NCI-H146 treated with DMSO at 0.1 percent for 48 hours (cell line): Measurements from ENCODE around the gene MAJIN.
"Not testable (repeated sequence)": the region's sequence is repeated elsewhere in the genome, so short reads cannot be mapped to it uniquely, and the experiment has no call there.

Experiments
- DNase-seq: peaks from one replicate; lab custom pipeline; 2025; ENCODE audit not compliant: unreplicated experiment; lab: John Stamatoyannopoulos, UW

Gene MAJIN, protein sequence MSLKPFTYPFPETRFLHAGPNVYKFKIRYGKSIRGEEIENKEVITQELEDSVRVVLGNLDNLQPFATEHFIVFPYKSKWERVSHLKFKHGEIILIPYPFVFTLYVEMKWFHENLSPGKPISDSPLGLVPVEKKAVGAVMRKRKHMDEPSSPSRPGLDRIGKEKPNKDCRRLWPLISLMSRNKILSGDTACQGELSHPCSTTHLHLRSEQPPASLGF

DNA sequence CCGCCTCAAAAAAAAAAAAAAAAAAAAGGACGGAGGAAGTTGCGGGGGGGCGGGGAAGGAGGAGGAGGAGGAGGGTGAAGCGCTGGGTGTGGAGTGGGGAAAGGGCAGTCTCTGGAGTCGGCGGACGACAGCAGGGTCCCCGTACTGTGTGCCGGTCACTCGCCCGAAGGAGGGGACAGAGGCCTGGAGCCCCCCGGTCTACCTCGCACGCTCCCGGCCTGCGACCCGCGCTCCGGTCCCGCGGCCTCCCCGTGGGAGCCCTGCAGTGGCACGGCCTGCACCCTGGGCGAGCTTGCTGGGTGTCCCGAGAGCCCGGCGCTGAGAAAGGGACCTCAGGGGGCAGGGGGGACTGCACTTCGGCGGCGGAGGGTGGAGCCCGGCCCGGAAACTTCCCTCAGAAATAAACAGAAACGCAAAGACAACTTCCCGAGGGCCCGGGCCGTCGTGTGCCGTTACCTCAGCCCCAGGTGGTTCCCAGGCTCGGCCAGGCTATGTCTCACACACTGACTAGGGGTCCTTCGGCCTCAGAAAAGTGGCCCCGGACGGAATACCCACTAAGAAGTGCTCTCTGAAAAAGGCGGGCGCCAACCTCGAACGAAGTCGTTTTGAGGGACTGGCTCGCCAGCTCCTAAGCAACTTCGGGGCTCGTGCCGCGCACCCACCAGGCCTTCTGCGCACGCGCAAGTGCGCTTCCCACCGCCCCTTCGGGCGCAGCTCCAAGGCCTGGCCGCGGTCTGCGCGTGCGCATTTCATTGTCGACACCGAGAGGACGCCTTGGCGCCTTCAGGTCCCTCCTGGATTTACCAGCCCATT, at the start of gene MAJIN:
Gene MAJIN (minus strand): TSS at position 688 of the 813 bp plus-strand sequence. CDS start 12,703 bp downstream, outside the sequence.
- no peak for DNase-seq

DNA sequence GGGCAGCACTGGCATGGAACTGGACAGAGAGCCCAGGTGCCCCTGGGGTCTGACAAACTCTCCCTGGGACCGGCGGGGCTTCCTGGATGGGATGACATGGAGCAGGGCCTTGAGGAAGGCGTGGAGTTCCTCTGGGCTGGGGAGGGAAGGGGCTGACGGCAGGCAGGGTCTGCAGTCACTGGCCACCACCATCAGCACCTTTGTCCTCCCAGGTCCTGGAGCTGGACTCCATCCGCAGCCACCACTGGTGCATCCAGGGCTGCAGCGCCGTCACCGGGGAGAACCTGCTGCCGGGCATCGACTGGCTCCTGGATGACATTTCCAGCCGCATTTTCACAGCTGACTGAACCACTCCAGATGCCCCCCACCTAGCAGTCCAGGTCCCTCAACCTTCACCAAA, 49.6 kb upstream of the MAJIN start:
- DNase-seq = no peak

DNA sequence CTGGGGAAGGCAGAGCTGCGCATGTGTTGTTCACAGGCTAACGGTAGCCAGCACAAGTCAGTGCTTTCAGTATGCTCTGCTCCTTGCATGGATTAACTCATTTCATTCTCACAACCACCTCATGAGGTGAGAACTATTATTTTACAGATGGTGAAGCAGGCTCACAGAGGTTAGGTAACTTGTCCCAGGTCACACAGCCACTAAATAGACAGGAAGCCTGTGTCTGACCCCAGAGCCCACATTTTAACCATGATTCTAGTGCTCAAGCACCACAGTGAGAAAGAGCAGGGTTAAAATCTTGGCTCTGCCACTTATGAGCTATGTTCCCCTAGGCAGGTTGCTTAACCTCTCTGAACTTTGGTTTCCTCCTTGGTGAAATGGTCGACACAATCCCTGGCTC, 49.1 kb upstream of the MAJIN start:
- no peak for DNase-seq

DNA sequence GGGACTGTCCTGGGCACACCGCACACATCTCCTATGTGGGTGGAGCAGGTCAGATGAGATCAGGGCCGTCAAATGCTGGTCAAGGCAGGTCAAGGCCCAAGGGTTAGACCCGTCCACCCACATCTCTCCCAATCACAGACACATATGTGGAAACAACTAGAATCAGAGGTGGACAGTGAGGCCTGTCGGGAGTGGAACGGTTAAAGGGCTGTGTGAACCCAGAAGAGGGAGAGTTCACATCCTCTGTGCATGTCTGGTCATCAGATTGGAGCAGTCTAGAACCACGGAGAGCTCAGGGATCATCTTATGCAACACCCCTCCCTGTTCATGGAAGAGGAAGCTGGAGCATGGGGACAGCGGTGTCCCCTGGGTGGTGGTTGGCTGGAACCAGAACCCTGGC, 47.9 kb upstream of the MAJIN start:
- DNase-seq = no peak

DNA sequence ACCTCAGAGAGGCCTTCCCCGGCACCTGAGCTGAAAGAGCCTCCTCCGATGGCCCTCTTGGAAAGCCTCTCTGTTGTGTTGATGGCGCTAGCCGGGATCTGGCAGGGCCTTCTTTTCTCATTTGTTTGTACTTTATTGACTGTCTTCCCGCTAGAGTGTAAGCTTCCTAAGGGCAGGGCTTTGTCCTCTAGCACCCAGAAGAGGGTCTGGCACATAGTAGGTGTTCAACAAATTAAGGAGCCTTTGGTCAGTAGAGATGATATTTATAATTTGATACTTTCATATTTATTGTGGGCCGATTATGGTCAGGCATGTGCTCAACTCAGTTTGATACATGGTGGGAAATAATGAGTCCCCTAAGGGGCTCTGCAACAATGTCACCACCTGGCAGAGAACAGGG, 46.0 kb upstream of the MAJIN start:
- DNase-seq = no peak

DNA sequence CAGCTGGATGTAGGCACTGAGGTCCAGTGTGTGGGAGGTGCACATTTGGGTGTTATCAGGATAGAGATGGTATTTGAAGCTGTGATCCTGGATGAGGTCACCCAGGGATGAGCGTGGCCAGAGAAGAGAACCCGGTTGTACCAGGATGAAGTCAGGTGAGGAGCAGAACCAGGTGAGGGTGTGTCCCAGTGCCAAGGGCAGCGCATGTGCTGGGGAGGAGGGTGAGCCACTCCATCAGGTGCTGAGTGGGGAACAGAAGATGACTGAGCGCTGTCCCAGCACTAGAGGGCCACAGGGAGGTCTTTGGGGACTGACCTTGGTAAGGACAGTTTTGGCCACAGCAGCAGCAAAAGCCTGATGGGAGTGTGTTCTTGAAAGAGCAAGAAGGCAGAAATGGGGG, 44.8 kb upstream of the MAJIN start:
- DNase-seq = no peak

DNA sequence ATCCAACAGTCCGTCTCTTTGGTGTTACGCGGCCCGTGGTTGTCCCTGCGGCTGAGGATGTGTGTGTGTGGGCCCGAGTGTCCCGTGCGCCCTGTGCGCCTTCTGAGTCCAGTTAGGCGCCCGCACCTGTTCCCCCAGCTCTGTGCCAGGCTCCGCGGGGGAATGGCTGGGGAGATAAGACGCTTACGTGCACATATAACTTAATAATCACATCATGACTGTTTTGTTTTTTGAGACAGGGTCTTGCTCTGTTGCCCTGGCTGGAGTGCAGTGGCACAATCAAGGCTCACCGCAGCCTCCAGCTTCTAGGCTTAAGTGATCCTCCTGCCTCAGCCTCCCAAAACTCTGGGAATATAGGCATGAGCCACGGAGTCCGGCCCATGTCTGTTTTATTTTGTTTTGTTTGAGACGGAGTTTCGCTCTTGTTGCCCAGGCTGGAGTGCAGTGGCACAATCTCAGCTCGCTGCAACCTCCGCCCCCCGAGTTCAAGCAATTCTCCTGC, 42.9 kb upstream of the MAJIN start:
- DNase-seq = no peak

DNA sequence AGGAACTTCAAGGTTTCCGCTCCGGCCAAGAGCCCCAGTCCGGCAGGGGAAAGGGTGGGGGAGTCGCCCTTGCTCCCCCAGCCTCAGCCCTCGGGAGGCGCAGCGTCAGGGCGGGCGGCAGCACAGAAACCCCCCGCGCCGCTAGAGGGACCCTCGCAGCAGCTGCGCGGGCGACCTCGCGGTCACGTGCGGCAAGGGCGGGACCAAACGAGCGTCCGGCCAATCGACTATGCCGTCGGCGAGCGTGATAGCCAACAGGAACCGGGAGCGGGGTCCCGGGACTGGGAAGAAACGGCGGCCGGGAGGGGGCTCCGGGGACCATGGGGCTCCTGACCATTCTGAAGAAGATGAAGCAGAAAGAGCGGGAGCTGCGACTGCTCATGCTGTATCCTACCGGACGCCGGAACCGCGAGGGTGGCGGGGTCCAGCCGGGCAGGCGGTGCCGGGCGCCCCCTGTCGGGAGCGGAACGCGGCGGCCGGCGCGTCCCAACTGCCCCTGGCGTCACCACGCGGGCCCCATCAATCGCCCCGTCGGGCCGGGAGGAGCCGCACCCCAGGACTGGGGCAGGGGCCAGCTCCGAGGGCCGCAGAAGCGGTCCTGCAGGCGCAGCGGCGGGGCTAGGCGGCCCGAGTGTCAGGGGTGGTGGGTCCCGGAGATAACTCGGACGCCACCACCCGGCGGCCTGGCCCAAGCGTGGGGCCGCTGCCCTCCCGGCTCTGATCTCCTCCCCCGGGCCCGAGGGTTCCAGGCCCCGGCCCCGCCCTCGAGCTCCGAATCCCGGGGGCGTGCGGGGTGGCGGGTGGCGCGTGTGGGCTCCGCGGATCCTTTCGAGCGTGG, 42.2 kb upstream of the MAJIN start, which contains the start of gene ARL2:
Gene ARL2 (plus strand): TSS at position 273 of the 838 bp plus-strand sequence. CDS start 48 bp downstream, at position 321.
- peak; percentile 76 for DNase-seq

DNA sequence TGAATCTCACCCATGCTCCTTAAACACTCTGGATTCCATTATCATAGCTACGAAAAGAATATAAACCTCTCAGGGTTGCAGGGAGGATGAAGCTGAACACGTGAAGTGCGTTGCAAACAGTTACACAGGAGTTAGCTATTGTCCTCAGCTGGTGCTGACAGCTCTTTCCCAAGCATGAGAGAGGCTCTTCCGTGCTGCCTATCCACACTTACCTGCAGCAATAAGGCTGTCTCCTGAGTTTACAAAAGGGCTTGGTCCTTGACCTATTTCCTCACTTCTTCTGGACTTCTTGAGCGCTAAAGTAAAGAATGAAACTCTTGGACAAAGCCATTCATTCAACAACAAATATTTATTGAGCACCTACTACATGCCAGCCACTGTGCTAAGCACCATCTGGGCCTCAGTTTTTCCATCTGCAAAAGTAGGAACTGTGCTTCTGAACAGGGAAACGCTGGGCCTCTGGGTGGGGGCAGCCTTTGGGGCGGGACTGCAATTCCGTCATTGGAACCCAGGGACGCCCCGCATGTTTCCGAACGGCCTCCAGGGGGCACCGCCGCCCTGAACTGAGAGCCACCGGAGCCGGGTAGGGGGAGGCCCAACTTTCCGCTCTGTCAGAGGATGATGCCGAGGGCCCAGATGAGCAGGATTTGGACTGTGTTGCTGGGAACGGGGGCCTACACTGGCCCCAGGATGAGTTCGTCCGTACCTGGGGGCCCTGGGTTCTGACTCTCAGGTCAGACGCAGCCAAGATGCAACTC, 41.4 kb upstream of the MAJIN start:
- DNase-seq = peak; percentile 52

DNA sequence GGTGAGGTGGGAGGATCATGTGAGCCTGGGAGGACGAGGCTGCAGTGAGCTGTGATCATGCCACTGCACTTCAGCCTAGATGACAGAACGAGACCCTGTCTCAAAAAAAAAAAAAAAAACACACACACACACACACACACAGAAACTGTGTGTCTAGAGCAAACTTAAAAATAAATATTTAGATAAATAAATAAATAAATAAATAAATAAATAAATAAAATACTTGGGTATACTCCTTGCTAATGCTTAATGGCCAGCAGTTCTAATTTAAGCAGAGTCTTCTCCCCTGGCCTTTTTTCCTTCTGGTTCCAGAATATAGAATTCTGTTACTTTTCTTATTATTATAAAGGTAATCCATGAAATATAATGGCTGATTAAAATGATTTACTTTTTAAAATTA, 37.0 kb upstream of the MAJIN start:
- DNase-seq = no peak

DNA sequence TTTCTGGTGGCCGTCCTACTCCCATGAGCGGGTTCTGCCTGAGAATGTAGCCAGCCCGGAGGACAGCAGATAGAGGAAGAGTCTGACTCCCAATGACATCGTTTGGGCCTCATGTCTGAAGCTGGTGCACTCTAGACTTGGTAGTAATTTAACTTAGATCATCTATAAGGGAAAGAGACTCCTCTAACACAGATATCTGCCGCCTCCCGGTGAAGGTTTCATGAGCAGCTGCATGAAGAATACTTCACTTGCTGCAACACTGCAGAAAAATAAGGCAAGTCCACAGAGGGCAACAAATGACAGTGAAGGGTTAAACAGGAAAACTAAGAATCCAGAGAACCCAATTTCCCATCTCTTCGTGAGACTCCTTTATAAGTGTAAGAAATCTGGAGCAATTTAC, 36.1 kb upstream of the MAJIN start:
- no peak for DNase-seq

DNA sequence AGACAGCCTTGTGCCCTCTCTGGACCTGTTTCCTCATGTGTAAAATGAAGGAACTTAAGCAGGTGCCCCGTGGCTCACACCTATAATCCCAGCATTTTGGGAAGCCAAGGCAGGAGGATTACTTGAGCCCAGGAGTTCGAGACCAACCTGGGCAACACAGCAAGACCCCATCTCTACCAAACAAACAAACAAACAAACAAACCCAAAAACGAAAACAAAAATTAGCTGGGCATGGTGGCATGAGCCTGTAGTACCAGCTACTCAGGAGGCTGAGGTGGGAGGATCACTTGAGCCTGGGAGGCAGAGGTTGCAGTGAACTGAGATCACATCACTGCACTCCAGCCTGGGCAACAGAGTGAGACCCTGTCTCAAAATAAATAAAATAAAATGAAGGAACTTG, 32.1 kb upstream of the MAJIN start:
- not testable (repeated sequence) for DNase-seq

DNA sequence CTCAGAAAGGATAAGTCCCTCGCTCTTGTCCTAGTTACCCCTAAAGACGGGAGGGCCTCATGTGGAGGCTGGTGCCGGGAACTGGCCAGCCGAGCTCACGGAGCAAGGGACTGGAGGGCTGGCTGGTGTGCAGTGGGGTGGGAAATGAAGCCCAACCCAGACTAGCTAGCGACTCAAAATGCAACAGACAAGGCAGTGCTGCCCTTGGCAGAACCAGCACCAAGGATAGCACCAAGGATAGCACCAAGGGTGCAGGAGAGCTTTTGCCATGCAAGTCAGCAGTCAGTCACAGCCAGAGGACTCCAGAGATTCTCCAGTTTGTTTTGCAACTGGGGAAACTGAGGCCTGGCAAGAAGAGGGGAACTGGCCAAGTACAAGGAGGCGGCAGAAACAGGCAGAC, 31.4 kb upstream of the MAJIN start:
- no peak for DNase-seq

DNA sequence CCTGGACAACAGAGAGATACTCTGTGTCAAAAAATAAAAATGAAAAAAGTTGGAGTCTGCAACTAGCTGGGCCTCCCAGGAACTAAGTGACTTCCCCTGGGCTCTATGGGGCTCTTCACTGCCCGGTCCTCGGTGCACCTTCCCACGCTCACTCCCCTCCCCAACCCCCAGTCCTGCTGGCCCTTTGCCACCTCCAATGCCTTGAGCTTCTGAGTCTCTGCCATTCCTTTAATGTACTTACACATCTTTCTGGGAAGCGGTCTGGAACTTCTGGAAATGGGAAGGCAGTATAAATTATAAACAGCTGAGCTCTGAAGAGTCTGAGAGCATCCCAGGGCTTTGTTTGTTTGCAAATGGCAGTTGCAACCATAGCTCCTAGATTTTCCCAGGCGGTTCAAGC, 30.8 kb upstream of the MAJIN start:
- no peak for DNase-seq

DNA sequence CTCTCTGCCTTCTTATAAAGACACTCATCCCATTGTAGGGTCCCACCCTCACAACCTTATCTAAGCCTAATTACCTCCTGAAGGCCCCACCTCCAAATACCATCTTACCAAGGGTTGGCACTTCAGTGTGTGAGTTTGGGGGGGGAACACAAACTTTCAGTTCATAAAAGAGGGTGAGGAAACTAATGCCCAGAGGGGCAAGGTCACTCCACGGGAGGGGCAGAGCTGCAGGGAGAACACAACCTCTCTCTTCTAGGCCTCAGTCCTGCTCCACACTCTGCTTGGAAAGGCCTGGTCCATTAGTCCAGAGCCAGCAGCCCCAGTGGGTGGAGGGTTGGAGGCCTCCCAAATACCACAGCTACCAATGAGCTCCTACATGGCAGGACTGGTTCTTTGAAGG, 27.6 kb upstream of the MAJIN start:
- no peak for DNase-seq

DNA sequence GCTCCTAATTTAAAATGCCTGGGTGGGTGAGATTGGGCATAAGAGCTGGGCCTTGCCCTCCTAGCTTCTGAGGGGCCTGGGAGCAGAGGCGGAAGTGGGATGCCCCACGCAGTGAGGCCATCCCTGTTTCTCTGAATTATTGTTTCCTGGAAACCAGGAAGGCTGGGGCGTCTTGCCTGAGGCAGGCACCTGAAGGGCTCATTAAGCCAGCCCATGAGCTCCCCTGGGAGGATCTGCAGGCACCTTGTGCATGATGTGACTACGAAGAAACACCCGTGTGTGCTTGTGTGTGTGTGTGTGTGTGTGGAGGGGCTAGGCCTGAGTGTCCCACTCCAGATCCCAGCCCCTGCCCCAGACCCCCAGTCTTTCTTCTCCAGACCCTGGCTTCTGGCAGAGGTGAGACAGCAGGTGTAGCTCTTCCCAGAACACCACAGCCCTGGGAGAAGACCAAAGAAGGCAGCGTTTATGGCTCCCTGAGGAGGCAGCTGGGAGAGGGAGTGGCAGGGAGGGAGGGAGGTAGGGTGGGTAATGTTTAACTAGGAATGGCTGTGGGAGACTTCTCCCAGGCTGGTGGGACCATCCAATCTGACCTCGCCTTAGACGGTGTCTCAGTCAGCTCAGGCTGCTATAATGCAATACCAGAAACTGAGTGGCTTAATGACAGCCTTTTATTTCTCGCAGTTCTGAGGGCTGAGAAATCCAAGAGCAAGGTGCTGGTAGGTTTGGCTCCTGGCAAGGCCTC, 27.0 kb upstream of the MAJIN start:
- DNase-seq = no peak

DNA sequence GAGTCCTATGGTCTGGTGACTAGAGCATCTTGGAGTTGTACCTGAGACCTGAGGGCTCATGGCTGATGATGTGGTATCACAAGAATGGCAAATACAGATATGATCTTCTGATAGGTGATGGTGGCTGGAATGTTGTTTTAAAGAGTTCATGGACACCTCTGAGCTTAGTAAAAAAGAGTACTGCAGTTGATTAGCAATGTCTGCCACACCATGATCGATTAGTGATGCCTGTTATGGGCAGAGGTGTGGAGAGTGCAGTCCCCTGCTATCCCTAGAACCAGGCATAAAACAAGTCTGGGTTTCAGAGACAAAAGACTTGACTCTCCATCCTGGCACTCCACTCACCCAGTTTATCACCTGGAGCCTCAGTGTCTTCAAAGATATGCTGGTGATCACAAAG, 26.2 kb upstream of the MAJIN start:
- DNase-seq = no peak

DNA sequence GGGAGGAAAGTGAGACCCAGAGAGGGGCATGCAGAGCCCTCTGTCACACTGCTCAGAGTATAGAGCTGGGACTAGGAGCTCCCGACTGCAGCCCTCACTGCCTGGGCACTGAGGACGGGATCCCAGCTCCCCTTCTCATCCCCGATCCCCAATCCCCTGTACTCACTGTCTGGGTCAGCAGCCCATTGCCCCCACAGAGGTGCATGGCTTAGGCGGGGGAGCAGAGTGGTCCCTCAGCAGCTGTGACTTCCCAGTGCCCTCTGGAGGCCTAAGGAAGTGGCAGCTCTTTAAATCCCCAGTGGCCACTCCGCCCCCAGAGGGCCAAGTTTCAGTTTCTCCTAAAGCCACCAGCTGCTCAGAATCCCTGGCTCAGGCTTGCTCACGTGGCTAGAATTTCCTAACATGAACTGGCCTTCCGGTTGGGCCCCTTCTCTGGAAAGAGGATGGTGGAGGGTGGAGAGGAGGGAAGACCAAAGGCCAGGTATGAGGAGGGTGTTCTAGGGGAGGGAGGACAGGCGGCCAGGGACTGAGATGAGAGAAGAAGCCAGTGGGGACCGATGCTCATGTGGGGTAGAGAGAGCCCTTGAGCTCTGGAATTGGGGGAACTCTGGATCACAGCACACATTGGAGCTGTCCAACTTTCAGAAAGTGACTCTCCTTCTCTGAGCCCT, 24.9 kb upstream of the MAJIN start, which contains the start of gene BATF2:
Gene BATF2 (minus strand): TSS at position 262 of the 671 bp plus-strand sequence. CDS start 57 bp downstream, at position 205.
- peak; percentile 48 for DNase-seq

DNA sequence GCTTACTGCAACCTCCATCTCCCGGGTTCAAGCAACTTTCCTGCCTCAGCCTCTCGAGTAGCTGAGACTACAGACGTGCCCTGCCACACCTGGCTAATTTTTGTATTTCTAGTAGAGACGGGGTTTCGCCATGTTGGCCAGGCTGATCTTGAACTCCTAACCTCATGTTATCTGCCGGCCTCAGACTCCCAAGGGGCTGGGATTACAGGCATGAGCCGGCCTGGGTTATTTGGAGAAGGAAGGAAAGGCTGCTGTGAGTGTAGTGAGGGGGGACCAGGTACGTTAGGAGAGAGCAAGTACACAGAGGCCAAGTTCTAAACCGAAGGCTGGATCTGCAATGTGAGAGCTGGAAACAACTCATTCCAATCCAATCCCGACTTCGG, 24.4 kb upstream of the MAJIN start:
- no peak for DNase-seq
